Memory B cell (primary cell): Measurements from ENCODE around the gene TFF1.

Experiments
- ATAC-seq: fragments of 150-1000 bp; cut with Tn5 transposase; 2 replicates; pipeline ENCODE4 v1.10.0; 2021; ENCODE audit warnings: low read depth, mild to moderate bottlenecking, moderate library complexity
- DNase-seq, 2 donors: peaks; one replicate each; pipeline ENCODE4 v3.0.0; 2022; ENCODE audit warnings: low spot score in 2 of 2
- H3K27ac Mint-ChIP-seq: one replicate; pipeline ENCODE4 v1.8.0; 2022; ENCODE audit warnings: mild to moderate bottlenecking, moderate library complexity, mixed read lengths
- H3K27me3 Mint-ChIP-seq: one replicate; pipeline ENCODE4 v1.8.0; 2022; ENCODE audit warnings: mixed read lengths
- H3K36me3 Mint-ChIP-seq: one replicate; pipeline ENCODE4 v1.8.0; 2022; ENCODE audit warnings: mild to moderate bottlenecking, mixed read lengths
- H3K4me1 Mint-ChIP-seq: one replicate; pipeline ENCODE4 v1.8.0; 2022; ENCODE audit warnings: mixed read lengths
- H3K4me3 Mint-ChIP-seq: one replicate; pipeline ENCODE4 v1.8.0; 2022; ENCODE audit warnings: mild to moderate bottlenecking, moderate library complexity, mixed read lengths
- H3K9me3 Mint-ChIP-seq: one replicate; pipeline ENCODE4 v1.8.0; 2022; ENCODE audit warnings: mixed read lengths

Gene TFF1

DNA sequence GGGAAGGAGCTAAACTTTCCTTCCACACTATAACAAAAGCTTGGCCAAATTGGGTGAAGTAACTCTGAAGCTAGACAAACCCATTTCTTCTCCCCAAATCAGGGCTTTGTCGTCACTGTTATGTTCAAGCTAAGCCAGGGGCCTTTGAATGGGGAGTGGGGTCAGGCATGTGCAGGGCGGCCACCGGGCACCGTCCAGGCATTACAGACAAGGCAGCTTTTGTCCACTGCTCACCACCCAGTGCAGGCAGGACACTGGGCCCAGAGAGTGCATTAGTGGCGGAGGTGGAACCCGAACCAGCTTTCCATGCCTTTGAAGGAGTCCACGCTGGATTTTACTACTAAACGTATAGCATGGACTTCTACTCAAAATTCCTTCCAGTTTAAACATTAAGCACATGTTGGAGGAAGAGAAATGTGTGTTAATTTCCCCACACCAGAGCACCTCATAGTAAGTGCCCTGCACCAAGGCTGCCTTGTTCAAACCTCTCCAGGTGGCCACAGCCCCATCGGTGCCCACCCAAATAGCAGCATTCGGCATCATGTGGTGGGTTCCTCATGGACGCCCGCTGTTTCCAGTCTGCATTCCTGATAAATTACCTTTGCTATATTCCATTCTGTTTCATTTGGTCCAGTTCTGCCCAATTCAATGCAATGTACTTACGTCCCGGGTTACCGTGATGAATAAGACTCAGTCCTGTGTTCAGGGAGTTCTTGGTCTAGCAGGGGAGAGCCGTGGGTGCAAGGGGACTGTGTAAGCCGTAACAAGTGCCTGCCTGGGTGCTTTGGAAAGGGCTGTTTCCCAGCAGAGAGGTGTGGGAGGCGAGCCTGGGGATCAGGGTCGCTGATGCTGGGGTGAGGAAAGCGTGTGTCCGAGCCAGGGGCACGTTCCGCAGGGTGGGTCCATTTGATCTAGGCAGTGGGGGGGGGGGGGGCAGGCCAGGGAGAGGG lies 39.0 kb upstream of the TFF1 start:
- Mint-ChIP-seq H3K27ac (no peak overlapping the region), H3K27me3 (peaks cover 10% of the 10 kb centered on the region), H3K4me1 (peaks cover 2% of the 10 kb centered on the region), H3K4me3 (no peak overlapping the region), H3K36me3 (no peaks in the 10 kb centered on the region), H3K9me3 (peaks cover 7% of the 10 kb centered on the region)
- no peak for DNase-seq
- no peak for ATAC-seq

DNA sequence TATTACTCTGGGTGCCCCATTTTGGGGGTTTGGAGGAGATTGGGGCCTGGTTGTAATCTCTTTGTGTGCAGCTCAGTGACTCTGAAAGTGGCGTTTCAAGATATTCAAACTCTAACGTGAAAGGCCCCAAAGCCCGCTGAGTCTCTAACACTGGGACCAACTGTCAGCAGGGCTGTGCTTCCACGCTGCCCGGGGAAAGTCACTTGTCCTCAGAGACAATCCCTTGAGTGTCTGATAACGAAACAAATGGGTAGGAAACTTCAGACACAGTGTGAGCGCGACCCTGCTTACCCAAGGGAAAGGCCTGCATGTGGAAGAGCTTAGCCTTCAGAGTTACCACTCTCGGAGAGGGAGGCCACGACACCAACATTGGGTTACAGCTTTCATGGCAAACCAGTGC lies 38.2 kb upstream of the TFF1 start:
- Mint-ChIP-seq H3K27ac (no peak overlapping the region), H3K4me1 (peaks cover 2% of the 10 kb centered on the region), H3K27me3 (peaks cover 8% of the 10 kb centered on the region), H3K9me3 (peaks cover 7% of the 10 kb centered on the region), H3K4me3 (no peak overlapping the region), H3K36me3 (no peaks in the 10 kb centered on the region)
- ATAC-seq: no peak
- no peak for DNase-seq

DNA sequence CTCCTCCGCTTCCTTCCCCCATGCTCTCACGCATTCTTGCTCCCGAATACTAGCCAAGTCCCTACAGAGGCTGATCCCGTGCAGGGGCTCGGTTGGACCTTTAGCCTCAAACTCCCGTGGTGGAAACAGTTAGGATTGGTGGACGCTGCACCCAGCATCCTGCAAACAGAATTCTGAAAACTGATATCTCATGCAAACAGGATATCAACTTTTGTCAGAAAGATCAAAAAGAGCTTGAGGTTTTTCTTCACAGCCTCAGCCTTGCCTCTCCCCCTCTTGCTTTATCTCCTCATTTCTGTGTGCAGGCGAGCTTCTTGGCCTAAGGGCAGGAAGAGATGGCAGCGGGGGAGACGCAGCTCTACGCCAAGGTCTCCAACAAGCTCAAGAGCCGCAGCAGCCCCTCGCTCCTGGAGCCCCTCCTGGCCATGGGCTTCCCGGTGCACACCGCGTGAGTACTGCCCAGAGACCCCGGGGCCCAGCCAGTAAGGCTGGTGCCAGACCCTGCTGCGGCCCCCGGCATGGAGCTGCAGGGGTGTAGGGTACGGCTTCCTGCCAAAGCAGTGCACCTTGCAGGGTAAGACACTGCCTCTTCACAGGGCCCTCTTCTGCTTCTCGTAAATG lies 37.4 kb upstream of the TFF1 start, which contains the start of gene UBASH3A:
TSS of gene UBASH3A (plus strand) at position 292 of the 621 bp plus-strand sequence. CDS start at position 336, 44 bp downstream.
- ATAC-seq (no peak), DNase-seq (no peak)
- H3K4me3 Mint-ChIP-seq: no peak within 1 kb of the TSS
- no peaks in the 10 kb centered on the region for H3K36me3 Mint-ChIP-seq
- H3K9me3 Mint-ChIP-seq: peaks cover 7% of the 10 kb centered on the region
- H3K27me3 Mint-ChIP-seq: peaks cover 8% of the 10 kb centered on the region
- peaks cover 2% of the 10 kb centered on the region for H3K4me1 Mint-ChIP-seq
- no peak within 1 kb of the TSS for H3K27ac Mint-ChIP-seq

DNA sequence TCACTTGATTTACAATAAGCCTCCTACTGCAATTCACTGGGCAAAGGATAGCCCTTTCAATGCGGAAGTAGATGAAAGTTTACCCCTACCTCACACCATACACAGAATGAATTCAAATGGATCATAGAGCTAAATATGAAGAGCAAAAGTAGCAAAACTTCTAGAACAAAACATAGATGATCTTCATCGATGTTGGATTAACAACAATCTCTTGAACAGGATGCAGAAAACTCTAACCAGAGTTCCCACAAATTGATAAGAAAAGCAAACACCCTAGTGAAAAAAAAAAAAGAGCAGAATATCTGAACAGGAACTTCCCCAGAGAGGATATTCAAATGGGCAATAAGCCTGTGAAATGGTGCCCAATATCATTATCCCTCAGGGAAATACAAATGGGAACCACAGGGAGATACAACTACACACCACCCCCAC lies 35.5 kb upstream of the TFF1 start:
- Mint-ChIP-seq H3K4me1 (peaks cover 2% of the 10 kb centered on the region), H3K27ac (no peak overlapping the region), H3K36me3 (no peaks in the 10 kb centered on the region), H3K27me3 (peaks cover 8% of the 10 kb centered on the region), H3K4me3 (no peak overlapping the region), H3K9me3 (peaks cover 7% of the 10 kb centered on the region)
- no peak for ATAC-seq
- DNase-seq: no peak

DNA sequence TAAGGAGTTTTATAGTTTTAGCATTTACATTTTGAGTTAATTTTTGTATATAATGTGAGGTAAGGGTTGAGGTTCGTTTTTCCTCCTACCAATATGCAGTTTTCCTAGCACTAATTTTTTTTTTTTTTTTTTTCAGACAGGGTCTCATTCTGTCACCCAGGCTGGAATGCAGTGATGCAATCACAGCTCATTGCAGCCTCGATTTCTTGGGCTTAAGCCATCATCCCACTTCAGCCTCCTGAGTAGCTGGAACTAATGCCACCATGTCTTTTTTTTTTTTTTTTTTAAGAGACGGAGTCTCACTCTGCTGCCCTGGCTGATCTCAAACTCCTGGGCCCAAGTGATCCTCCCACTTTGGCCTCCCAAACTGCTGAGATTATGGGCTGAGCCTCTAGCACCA lies 34.8 kb upstream of the TFF1 start:
- Mint-ChIP-seq H3K27me3 (peaks cover 5% of the 10 kb centered on the region), H3K9me3 (peaks cover 7% of the 10 kb centered on the region), H3K36me3 (no peaks in the 10 kb centered on the region), H3K4me3 (no peak overlapping the region), H3K27ac (no peak overlapping the region), H3K4me1 (peaks cover 2% of the 10 kb centered on the region)
- no peak for DNase-seq
- ATAC-seq: no peak

DNA sequence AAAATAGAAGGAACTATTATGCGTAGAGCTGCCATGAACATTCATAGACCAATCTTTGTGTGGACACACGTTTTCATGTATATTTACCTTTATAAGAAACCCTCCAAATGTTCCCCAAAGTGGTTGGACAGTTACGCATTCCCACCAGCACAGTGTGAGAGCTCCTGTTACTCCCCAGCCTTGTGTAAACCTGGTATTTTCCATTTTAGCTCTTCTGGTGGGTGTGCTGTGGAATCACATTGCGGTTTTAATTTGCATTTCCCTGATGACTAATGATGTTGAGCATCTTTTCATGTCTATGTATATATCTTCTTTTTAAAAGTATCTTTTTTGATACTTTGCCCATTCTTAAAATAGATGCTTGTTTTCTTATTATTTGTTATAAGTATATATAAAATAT lies 34.2 kb upstream of the TFF1 start:
- Mint-ChIP-seq H3K4me3 (no peak overlapping the region), H3K27ac (no peak overlapping the region), H3K27me3 (peaks cover 4% of the 10 kb centered on the region), H3K36me3 (no peaks in the 10 kb centered on the region), H3K4me1 (peaks cover under 1% of the 10 kb centered on the region), H3K9me3 (peaks cover 7% of the 10 kb centered on the region)
- no peak for ATAC-seq
- DNase-seq: no peak

DNA sequence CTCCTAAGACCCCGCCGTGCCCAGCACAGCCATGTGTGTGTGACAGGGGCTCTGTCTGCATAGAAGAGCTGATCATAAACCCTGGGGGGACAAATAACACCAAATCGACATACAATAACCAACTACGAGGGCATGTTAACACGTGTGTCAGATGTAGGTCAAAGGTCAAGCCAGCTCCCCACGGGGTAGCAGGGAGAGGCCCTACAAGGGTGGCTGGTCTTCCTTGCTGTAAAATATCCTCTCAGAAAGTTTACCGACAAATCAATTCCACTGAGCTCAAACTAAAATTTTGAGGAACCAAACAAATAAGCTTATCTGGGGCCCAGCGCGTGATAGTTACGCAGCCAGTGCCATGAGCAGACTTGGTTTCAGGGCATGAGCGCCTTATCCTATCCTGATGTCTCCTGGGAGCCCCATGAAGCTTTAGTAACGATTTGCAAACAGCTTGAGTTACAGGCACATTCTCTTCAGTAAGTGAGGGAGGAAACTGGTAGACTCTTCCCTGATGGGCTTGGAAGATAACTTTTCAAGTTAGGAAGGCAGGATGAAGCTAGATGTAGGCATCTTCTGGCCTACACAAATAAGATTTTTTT lies 32.2 kb upstream of the TFF1 start:
- ATAC-seq (no peak), DNase-seq (no peak)
- no peak overlapping the region for H3K27ac Mint-ChIP-seq
- peaks cover 3% of the 10 kb centered on the region for H3K27me3 Mint-ChIP-seq
- H3K36me3 Mint-ChIP-seq: no peaks in the 10 kb centered on the region
- no peaks in the 10 kb centered on the region for H3K4me1 Mint-ChIP-seq
- peaks cover 7% of the 10 kb centered on the region for H3K9me3 Mint-ChIP-seq
- no peak overlapping the region for H3K4me3 Mint-ChIP-seq

DNA sequence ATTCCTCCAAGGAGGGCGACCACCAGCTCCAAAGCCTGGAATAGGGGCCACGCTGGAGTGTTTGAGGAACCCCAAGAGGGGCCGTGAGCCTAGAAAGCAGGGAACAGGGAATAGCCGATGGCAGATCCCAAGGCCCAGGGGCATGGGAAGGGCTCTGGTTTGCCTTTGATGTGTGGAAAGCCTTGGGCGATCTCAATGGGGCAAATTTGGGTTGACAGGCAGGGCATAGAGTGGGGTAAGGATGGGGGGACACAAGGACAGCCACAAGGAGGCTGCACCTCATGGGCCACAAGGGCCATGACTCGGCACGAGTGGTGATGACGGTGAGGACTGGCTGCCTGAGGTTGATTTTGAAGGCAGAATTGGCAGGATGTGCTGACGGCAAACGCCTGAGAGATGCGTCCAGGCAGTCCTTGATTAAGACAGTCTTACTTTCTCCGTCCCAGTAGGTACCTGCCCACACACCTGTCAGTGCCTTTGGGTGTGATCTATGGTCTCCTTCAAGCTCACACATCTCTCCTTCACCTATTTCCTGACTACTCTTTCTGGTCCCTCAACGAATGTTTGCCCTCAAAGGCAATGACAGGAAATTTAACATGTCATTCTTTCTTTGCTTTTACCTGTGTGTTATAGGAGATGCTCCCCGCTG lies 31.5 kb upstream of the TFF1 start:
- Mint-ChIP-seq H3K36me3 (no peaks in the 10 kb centered on the region), H3K4me1 (peaks cover 3% of the 10 kb centered on the region), H3K4me3 (no peak overlapping the region), H3K27me3 (peaks cover 3% of the 10 kb centered on the region), H3K27ac (no peak overlapping the region), H3K9me3 (peaks cover 7% of the 10 kb centered on the region)
- ATAC-seq: no peak
- DNase-seq: no peak

DNA sequence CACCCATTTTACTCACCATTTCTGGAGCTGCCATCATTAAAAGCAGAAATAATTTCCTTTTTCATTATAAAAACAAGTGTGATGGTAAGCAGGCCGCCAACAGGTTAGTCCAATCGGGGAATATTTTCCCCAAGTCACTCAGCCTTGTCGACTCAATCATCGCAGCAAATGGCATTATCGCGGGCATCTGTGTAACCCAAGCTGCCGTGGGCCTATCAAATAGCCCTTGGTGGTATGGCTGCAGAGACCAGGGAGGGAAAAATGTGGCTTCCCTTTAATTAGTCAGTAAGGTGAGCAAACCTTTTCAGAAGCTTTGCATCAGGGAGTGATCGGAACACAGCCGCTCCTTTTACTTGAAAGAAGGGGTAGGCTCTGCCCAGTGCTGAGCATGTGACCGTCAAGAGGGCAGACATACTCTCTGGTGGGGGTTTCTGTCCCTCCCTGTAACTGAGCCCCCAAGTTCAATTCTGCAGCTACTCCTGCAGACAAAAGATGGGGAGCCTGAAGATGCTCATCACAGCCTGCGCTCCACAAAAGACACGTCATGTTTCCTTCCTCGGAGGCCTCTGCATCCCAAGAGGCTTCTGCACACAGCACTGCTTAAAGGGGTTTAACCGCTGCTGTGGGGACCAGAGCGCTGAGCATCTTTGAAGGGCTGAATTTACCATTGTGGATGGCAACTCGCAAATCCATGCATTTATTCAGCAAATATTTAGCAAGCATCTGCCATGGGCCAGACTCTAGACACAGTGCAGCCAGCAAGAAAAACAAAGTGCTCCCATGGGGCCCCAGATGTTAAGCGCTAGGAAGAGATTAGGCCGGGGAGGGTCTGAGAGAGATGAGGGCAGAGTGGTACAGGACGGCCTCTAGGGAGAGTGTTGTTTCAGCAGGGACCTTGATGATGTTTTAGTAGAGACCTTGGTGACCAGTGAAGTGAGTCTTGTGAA lies 30.7 kb upstream of the TFF1 start:
- no peak overlapping the region for H3K27ac Mint-ChIP-seq
- peaks cover 8% of the 10 kb centered on the region for H3K9me3 Mint-ChIP-seq
- ATAC-seq: no peak
- H3K36me3 Mint-ChIP-seq: peaks cover under 1% of the 10 kb centered on the region
- H3K4me3 Mint-ChIP-seq: no peak overlapping the region
- DNase-seq: no peak
- peaks cover 5% of the 10 kb centered on the region for H3K27me3 Mint-ChIP-seq
- peaks cover 5% of the 10 kb centered on the region for H3K4me1 Mint-ChIP-seq

DNA sequence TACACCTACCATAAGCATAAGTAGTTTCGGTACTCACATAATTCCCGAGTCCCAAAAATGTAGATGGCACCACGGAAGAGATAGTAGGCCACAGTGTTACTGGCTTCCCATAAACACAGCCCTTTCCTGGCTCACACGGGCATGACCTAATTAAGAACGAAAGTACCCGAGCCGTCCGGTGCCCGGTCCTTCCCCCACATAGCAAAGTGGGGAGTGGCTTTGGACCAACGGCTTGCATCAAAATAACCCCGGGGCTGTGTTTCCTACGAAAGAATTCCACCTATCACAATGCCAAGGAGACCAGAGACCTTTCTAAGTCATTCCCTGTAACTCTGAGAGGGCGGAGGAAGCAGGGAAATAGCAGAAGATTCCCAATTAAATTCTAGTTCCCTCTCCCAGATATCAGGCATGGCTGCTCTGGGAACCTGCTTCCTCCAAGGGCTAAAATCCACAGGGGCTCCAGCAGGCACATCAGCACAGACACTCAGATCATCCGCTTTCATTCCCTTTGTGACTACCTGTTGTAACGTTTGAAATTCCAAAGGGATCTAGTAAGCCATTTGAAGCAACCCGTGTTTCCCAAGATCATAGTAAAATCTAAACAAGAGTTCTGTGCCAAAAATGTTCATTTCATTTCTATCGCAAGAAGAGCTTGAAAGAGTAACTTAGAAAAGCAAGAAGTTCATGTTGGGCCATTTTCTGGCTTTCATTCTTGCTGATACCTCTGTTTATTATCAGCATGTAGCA lies 29.7 kb upstream of the TFF1 start, which contains the start of gene TMPRSS3:
TSS of gene TMPRSS3 (minus strand) at position 148 of the 747 bp plus-strand sequence. CDS start 635 bp downstream, outside the sequence.
- H3K36me3 Mint-ChIP-seq: peaks cover 3% of the 10 kb centered on the region
- DNase-seq: no peak

DNA sequence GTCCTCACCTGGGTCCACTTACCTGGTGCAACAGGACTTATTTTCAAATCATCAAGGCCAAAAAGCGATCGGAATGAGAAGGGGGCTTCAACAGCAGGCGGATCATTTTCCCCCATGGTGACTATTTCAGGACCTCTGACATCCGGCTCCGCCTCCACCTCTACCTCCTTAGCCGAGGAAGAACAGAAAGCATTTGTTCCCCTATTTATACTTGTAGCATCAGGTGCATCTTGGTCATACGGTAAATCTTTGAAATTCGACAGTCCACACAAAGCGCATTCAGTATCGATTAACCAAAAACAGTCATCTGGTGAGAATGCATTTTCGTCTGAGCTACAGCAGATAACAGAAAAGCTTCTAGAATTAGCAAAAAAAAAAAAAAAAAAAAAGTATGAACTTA lies 29.0 kb upstream of the TFF1 start:
- no peak overlapping the region for H3K27ac Mint-ChIP-seq
- H3K4me1 Mint-ChIP-seq: peaks cover 7% of the 10 kb centered on the region
- no peak for ATAC-seq
- peaks cover 1% of the 10 kb centered on the region for H3K9me3 Mint-ChIP-seq
- peaks cover 8% of the 10 kb centered on the region for H3K27me3 Mint-ChIP-seq
- no peak for DNase-seq
- H3K36me3 Mint-ChIP-seq: peaks cover 3% of the 10 kb centered on the region
- H3K4me3 Mint-ChIP-seq: no peak overlapping the region

More for the DNA sequence above, 29.7 kb upstream of the TFF1 start, which contains the start of gene TMPRSS3:
- H3K4me3 Mint-ChIP-seq: no peak within 1 kb of the TSS
- H3K9me3 Mint-ChIP-seq: peaks cover 1% of the 10 kb centered on the region
- H3K27ac Mint-ChIP-seq: no peak within 1 kb of the TSS
- no peak for ATAC-seq
- peaks cover 5% of the 10 kb centered on the region for H3K27me3 Mint-ChIP-seq
- peaks cover 7% of the 10 kb centered on the region for H3K4me1 Mint-ChIP-seq

DNA sequence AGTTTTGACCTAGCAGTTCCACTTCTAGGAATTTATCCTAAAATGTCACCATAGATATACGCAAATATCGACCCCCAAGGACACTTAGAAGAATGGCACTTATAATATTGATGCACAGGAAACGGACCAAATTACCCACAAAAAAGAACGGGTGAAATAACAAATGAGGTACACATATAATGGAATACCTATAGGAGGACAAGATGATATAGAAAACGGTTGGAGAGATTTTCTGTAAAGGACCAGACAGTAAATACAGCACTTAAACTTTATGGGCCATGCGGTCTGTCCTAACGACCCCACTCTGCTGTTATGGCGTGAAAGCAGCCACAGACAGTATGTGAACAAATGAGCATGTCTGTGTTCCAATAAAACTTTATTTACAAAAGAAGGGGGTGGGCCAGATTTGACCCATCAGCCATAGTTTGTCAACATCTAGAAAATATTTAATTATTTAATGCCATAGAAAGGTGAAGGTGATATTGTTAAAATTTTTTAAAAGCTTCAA lies 27.2 kb upstream of the TFF1 start:
- Mint-ChIP-seq H3K36me3 (peaks cover 3% of the 10 kb centered on the region), H3K27ac (no peak overlapping the region)
- ATAC-seq: no peak

More for the DNA sequence above, 27.2 kb upstream of the TFF1 start:
- peaks cover 1% of the 10 kb centered on the region for H3K9me3 Mint-ChIP-seq
- no peak for DNase-seq
- H3K4me3 Mint-ChIP-seq: peak overlapping the region; percentile 18
- H3K4me1 Mint-ChIP-seq: peaks cover 9% of the 10 kb centered on the region
- peaks cover 13% of the 10 kb centered on the region for H3K27me3 Mint-ChIP-seq
